ENCODE measurements around the gene EPHB1.
"Not testable (repeated sequence)": the region's sequence is repeated elsewhere in the genome, so short reads cannot be mapped to it uniquely, and the experiment has no call there.

EPHB1 gene

DNA sequence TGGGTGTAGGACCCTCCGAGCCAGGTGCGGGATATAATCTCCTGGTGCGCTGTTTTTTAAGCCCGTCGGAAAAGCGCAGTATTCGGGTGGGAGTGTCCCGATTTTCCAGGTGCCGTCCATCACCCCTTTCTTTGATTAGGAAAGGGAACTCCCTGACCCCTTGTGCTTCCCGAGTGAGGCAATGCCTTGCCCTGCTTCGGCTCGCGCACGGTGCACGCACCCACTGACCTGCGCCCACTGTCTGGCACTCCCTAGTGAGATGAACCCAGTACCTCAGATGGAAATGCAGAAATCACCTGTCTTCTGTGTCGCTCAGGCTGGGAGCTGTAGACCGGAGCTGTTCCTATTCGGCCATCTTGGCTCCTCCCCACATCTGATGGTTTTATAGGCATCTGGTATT is 210.6 kb downstream of the EPHB1 start:
- DNase-seq (ENCODE audit: low spot score): not testable (repeated sequence)

- no peak for DNase-seq (ENCODE audit: low spot score)
Observed at GRCh38 chr3:135007607-135008006, 212.5 kb downstream of the EPHB1 start.

DNA sequence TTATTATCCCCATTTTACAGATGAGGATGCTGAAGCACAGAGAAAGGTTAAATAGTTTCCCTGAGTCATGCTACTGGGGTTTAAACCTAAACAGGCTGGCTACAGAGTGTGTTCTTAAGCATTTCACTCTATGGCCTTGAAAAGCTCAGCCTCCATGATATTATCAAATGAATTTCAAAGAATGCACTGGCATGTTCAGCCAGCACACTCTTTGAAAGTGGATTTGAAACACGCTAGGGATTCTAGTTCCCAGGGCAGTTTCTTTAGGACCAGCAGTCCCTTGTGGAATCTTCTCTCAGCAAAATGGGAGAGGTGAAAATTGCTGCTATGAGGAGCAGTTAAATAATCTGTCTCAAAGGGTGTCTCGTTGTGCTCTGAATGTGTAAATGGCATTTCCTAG is 213.3 kb downstream of the EPHB1 start:
- DNase-seq (ENCODE audit: low spot score): no peak

DNA sequence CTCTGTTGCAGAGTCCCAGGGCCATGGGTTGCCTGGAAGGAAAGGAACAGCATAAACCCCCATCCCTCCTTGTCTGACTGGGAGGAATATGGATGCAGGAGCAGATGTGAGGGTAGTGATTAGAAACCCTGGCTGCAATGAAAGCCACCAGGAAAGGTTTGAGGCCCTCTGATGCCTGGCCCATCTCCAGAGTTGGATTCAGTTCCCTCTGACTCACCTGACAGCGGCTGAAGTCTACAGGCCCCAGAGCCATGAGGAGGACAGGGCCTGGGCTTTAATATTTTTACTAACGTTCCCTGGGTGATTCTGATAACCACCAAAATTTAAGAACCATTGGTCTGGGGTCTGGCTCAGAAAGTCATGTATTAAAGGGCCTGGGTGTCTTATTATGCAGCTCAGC is 214.0 kb downstream of the EPHB1 start:
- DNase-seq (ENCODE audit: low spot score): no peak

GRCh38 chr3:135012101-135012500 is 217.0 kb downstream of the EPHB1 start:
- DNase-seq (ENCODE audit: low spot score): no peak

DNA sequence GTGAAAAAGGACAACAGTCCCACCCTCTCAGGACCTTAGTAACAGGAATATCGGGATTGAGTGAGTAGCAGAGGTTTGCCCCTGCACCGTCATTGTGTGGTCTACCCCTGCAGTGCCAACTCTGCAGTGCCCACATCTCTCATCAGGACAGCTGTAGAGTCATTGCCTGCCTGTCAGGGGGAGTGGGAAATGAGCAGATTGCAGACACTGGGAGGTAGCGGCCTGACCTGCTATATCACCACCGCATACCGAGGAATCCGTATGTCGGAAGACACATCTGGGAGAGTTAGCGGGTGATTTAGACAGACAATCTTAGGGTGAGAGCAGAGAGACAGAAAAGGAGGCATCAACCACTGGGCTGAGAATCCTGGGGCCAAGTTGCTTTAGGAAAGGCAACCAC is 218.1 kb downstream of the EPHB1 start:
- DNase-seq (ENCODE audit: low spot score): no peak

- DNase-seq (ENCODE audit: low spot score): no peak
Observed at GRCh38 chr3:135014566-135014965, 219.5 kb downstream of the EPHB1 start.

DNA sequence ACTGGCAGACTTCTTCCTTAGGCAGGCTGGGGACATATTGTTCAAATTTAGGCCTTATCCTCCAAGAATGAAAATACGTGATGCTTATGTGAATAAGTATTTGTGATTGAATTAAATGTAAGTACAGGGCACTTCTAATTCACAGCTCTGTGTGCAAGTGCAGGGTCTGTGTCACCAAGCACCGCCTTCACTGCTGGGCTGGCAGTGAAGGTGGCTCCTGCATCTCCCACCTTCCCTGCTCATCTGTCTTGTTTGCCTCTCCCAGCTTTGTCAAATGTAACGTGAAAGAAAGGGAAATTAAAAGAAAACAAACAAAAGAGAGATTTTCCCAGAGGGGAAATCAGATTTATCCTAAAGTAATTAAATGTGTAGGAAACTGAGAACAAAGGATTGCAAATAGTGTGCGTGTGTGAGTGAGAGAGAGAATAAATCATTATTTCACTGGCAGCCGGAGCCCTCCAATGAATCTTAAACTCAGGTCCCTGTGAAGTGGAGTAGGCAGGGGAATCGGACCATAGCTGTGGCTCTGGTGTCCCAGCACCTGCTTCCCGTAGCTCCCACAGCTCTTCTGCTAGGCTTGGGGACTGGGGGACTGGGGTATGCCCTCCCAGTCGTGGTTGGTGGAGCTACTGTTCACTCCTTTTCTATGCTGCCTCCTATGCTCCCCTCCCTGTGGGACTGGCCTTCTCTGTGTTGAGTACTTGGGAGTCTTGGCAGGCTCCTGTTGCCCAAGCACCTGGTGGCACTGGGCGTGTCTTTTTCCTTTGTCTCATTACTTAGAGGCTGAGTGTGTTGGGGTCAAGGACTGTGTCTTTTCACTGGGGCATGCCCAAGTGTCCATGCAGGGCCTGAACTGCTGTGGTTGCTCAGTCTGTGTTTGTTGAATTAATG is 222.2 kb downstream of the EPHB1 start:
- no peak for DNase-seq (ENCODE audit: low spot score)

GRCh38 chr3:135018149-135018923 is 223.3 kb downstream of the EPHB1 start:
- DNase-seq (ENCODE audit: low spot score): no peak

DNA sequence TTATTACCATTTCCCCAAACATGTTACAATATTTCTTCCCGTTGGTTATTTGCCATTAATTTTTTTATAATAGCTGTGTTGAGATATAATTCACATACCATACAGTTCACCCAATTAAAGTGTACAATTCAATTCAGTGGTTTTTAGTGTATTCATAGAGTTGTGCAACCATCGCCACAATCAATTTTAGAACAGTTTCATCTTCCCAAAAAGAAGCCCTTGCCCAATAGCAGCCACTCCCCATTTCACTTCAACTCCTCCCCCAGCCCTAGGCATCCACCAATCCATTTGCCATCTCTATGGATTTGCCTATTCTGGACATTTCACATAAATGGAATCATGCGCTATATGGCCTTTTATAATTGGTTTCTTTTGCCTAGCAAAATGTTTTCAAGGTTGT is 225.1 kb downstream of the EPHB1 start:
- no peak for DNase-seq (ENCODE audit: low spot score)

- DNase-seq (ENCODE audit: low spot score): no peak
Observed at GRCh38 chr3:135023996-135024658, 229.1 kb downstream of the EPHB1 start.

- not testable (repeated sequence) for DNase-seq (ENCODE audit: low spot score)
Observed at GRCh38 chr3:135030768-135031615, 235.9 kb downstream of the EPHB1 start.

GRCh38 chr3:135033737-135034136 is 238.7 kb downstream of the EPHB1 start:
- DNase-seq (ENCODE audit: low spot score): no peak

GRCh38 chr3:135034291-135034768 is 239.3 kb downstream of the EPHB1 start:
- no peak for DNase-seq (ENCODE audit: low spot score)

DNA sequence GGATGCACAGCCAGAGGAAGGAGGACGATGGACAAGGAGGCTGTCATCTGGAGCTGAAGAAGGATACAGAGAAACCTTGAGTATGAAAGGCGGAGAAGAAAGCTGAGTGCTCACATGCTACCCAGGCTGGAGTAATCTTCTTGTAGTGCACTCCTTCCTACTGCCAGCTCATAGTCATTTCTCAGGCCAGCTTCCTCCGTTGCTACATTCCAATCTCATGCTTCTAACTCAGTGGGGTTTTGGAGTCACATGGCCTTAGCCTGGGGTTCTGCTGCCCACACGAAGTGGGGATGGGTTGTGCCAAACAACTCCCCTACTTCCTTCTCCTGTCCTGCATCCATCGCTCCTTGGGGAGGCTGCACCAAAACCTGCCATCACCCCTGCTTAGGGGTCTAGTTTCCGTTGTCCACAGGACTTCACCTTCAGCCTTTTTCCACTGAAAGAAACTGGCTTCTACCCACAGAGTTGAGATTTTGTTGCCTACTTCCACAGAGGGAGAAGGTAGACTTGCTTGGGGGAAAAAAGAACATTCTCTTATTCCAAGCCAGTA is 239.9 kb downstream of the EPHB1 start:
- no peak for DNase-seq (ENCODE audit: low spot score)

- DNase-seq (ENCODE audit: low spot score): no peak
Observed at GRCh38 chr3:135038186-135038585, 243.1 kb downstream of the EPHB1 start.

- DNase-seq (ENCODE audit: low spot score): not testable (repeated sequence)
Observed at GRCh38 chr3:135039536-135039935, 244.5 kb downstream of the EPHB1 start.

DNA sequence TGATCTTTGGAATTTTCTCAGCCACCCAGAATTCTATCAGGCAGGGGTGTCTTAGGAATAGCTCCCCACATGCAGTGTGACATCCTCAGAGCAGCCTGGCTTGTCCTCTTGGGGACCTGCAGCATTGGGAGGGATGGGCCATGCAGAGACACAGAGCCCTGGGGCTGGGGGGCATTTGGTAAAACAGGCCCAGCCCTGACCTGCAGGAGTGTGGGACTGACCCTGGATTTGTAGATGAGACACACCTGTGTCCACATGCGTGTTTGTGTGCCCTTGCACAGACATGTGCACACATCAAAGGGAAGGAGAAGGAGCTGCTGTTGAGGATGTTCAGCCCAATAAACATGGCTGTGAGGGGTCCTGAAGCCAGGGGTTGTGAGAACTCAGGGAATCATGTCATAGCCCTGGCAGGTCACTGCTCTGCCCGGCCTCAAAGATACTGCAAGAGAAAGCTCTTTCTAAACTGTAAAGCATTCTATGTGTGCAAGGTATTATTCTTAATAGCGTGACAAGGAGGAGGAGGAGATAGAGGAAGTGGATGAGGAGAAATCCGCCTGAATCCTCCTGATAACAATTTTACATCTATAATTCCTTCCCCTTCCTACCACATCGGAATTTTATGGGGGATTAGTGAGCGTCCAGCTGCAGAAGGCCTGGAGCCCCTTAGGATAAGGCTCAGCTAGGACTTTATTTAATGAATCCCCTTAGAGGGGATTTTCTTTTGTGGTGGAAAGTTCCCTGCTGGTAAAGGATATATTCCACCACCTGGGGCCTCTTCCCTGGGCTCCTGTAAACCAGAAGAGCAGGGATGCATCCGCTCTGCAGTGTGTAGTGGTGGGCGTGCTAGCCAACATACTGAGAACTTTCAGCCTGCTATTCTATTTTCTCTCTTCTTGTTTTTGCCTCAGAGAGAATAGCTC is 245.5 kb downstream of the EPHB1 start:
- no peak for DNase-seq (ENCODE audit: low spot score)

GRCh38 chr3:135041601-135042000 is 246.5 kb downstream of the EPHB1 start:
- DNase-seq (ENCODE audit: low spot score): no peak

GRCh38 chr3:135047061-135047460 is 252.0 kb downstream of the EPHB1 start:
- no peak for DNase-seq (ENCODE audit: low spot score)

Data from D341Med (cell line).